Astrocyte (in vitro differentiated cells and primary cell): ENCODE measurements around the gene SH3RF2. TPM values are rescaled to one million over a fixed set of nuclear protein-coding genes. Genes with fewer than 3 reads are reported as not detected.

Source experiments
- DNase-seq: peaks from one replicate; pipeline ENCODE4 v3.0.0-alpha.2; 2010; ENCODE audit warnings: low read depth
- FAIRE-seq: peaks from 2 replicates; lab custom pipeline; 2011; peaks lifted over from hg19 to GRCh38; lab: Jason Lieb, UNC
- H2AFZ ChIP-seq: 2 replicates; pipeline ENCODE4 v1.6.0; 2012; ENCODE audit warnings: low read depth, low read length, inconsistent platforms
- H3K27ac ChIP-seq: 2 replicates; pipeline ENCODE4 v1.5.1; 2011; ENCODE audit warnings: low read depth, low read length, inconsistent platforms
- H3K27me3 ChIP-seq: 2 replicates; pipeline ENCODE4 v1.6.0; 2011; ENCODE audit warnings: low read length, inconsistent platforms; ENCODE audit not compliant: insufficient read depth
- H3K36me3 ChIP-seq: 2 replicates; pipeline ENCODE4 v1.5.1; 2011; ENCODE audit warnings: low read length, inconsistent platforms; ENCODE audit not compliant: insufficient read depth
- H3K4me1 ChIP-seq: 2 replicates; pipeline ENCODE4 v1.5.1; 2011; ENCODE audit warnings: low read length, inconsistent platforms; ENCODE audit not compliant: insufficient read depth
- H3K4me2 ChIP-seq: 2 replicates; pipeline ENCODE4 v1.6.0; 2012; ENCODE audit warnings: low read length, inconsistent platforms
- H3K4me3 ChIP-seq: 2 replicates; pipeline ENCODE4 v1.5.1; 2011; ENCODE audit warnings: low read depth, mild to moderate bottlenecking, low read length, inconsistent platforms; ENCODE audit not compliant: insufficient read depth
- H3K79me2 ChIP-seq: 2 replicates; pipeline ENCODE4 v1.6.0; 2012; ENCODE audit warnings: mild to moderate bottlenecking, low read length, inconsistent platforms; ENCODE audit not compliant: insufficient read depth
- H3K9ac ChIP-seq: 2 replicates; pipeline ENCODE4 v1.6.0; 2012; ENCODE audit warnings: mild to moderate bottlenecking, low read length, inconsistent platforms
- H3K9me3 ChIP-seq: 2 replicates; pipeline ENCODE4 v1.5.1; 2012; ENCODE audit warnings: low read depth, mild to moderate bottlenecking, low read length, inconsistent platforms; ENCODE audit not compliant: insufficient read depth
- H4K20me1 ChIP-seq: 2 replicates; pipeline ENCODE4 v1.6.0; 2012; ENCODE audit warnings: low read length, inconsistent platforms; ENCODE audit not compliant: insufficient read depth
- H3K27ac Mint-ChIP-seq: one replicate; pipeline ENCODE4 v1.8.0; 2021; ENCODE audit warnings: mild to moderate bottlenecking, mixed read lengths; ENCODE audit not compliant: unreplicated experiment
- H3K27me3 Mint-ChIP-seq: one replicate; pipeline ENCODE4 v1.8.0; 2021; ENCODE audit warnings: low read depth, mixed read lengths; ENCODE audit not compliant: unreplicated experiment
- H3K36me3 Mint-ChIP-seq: one replicate; pipeline ENCODE4 v1.8.0; 2021; ENCODE audit warnings: low read depth, mixed read lengths; ENCODE audit not compliant: unreplicated experiment
- H3K4me1 Mint-ChIP-seq: one replicate; pipeline ENCODE4 v1.8.0; 2021; ENCODE audit warnings: low read depth, mixed read lengths; ENCODE audit not compliant: unreplicated experiment
- H3K4me3 Mint-ChIP-seq: one replicate; pipeline ENCODE4 v1.8.0; 2021; ENCODE audit warnings: mild to moderate bottlenecking, moderate library complexity, mixed read lengths; ENCODE audit not compliant: unreplicated experiment
- H3K9me3 Mint-ChIP-seq: one replicate; pipeline ENCODE4 v1.8.0; 2021; ENCODE audit warnings: mild to moderate bottlenecking, mixed read lengths; ENCODE audit not compliant: unreplicated experiment
- CTCF ChIP-seq: IDR thresholded peaks from 2 replicates; pipeline ENCODE4 v1.5.1; 2011; ENCODE audit warnings: low read depth, mild to moderate bottlenecking, inconsistent platforms, low read length, moderate library complexity; ENCODE audit not compliant: insufficient read depth
- EZH2 ChIP-seq: IDR thresholded peaks from 2 replicates; pipeline ENCODE4 v1.6.1; 2012; ENCODE audit warnings: mild to moderate bottlenecking, low read length, inconsistent platforms; ENCODE audit not compliant: insufficient read depth
- total RNA-seq: library from RNA; stranded (reverse); gene quantifications from 2 replicates; pipeline ENCODE4 v1.2.1, GENCODE V29; 2021

The SH3RF2 gene
- total RNA-seq, 1 donor from 2014 or later = 12.3 TPM

GRCh38 chr5:145980259-145980658, 43.9 kb downstream of the SH3RF2 start:
- no peak overlapping the region for H3K4me3 ChIP-seq
- no peaks in the 10 kb centered on the region for H3K9me3 ChIP-seq
- H3K4me2 ChIP-seq = no peak overlapping the region
- peaks cover 44% of the 10 kb centered on the region for H3K4me1 Mint-ChIP-seq
- H3K27ac Mint-ChIP-seq = no peak overlapping the region
- FAIRE-seq (no peak), DNase-seq (peak; percentile 64)
- no peak overlapping the region for H3K4me3 Mint-ChIP-seq
- no peaks in the 10 kb centered on the region for H3K79me2 ChIP-seq
- TF ChIP-seq CTCF (no peak), EZH2 (no peak)
- H3K27me3 ChIP-seq = no peaks in the 10 kb centered on the region
- no peaks in the 10 kb centered on the region for H4K20me1 ChIP-seq
- H3K36me3 Mint-ChIP-seq = no peaks in the 10 kb centered on the region
- H3K9me3 Mint-ChIP-seq = no peaks in the 10 kb centered on the region
- no peaks in the 10 kb centered on the region for H3K27me3 Mint-ChIP-seq
- no peak overlapping the region for H2AFZ ChIP-seq
- no peak overlapping the region for H3K27ac ChIP-seq
- H3K9ac ChIP-seq = no peak overlapping the region
- no peaks in the 10 kb centered on the region for H3K36me3 ChIP-seq
- H3K4me1 ChIP-seq = peaks cover 40% of the 10 kb centered on the region

GRCh38 chr5:145980718-145981117, 44.3 kb downstream of the SH3RF2 start:
- H2AFZ ChIP-seq = no peak overlapping the region
- H3K36me3 Mint-ChIP-seq = no peaks in the 10 kb centered on the region
- H3K36me3 ChIP-seq = no peaks in the 10 kb centered on the region
- no peak overlapping the region for H3K27ac ChIP-seq
- H3K27ac Mint-ChIP-seq = no peak overlapping the region
- no peak overlapping the region for H3K4me2 ChIP-seq
- H3K4me1 ChIP-seq = peaks cover 35% of the 10 kb centered on the region
- no peaks in the 10 kb centered on the region for H3K9me3 ChIP-seq
- H4K20me1 ChIP-seq = no peaks in the 10 kb centered on the region
- H3K4me3 ChIP-seq = no peak overlapping the region
- TF ChIP-seq EZH2 = no peak
- no peak for TF ChIP-seq CTCF
- no peak overlapping the region for H3K9ac ChIP-seq
- no peak for FAIRE-seq
- H3K27me3 ChIP-seq = no peaks in the 10 kb centered on the region
- no peaks in the 10 kb centered on the region for H3K27me3 Mint-ChIP-seq
- DNase-seq = no peak
- H3K4me1 Mint-ChIP-seq = peaks cover 40% of the 10 kb centered on the region
- no peaks in the 10 kb centered on the region for H3K9me3 Mint-ChIP-seq
- no peak overlapping the region for H3K4me3 Mint-ChIP-seq
- no peaks in the 10 kb centered on the region for H3K79me2 ChIP-seq

GRCh38 chr5:145981589-145982571, 45.5 kb downstream of the SH3RF2 start:
- H3K36me3 ChIP-seq = no peaks in the 10 kb centered on the region
- H4K20me1 ChIP-seq = no peaks in the 10 kb centered on the region
- H3K4me2 ChIP-seq = peak overlapping the region; percentile 3
- TF ChIP-seq CTCF = no peak
- no peak for TF ChIP-seq EZH2
- H3K4me1 Mint-ChIP-seq = peaks cover 28% of the 10 kb centered on the region
- peak; percentile 61 for DNase-seq
- H3K9me3 ChIP-seq = no peaks in the 10 kb centered on the region
- no peaks in the 10 kb centered on the region for H3K9me3 Mint-ChIP-seq
- no peaks in the 10 kb centered on the region for H3K27me3 Mint-ChIP-seq
- no peaks in the 10 kb centered on the region for H3K27me3 ChIP-seq
- no peaks in the 10 kb centered on the region for H3K79me2 ChIP-seq
- H2AFZ ChIP-seq = no peak overlapping the region
- H3K4me1 ChIP-seq = peaks cover 34% of the 10 kb centered on the region
- no peak overlapping the region for H3K27ac ChIP-seq
- H3K9ac ChIP-seq = no peak overlapping the region
- H3K4me3 Mint-ChIP-seq = no peak overlapping the region
- no peak overlapping the region for H3K27ac Mint-ChIP-seq
- no peak for FAIRE-seq
- no peaks in the 10 kb centered on the region for H3K36me3 Mint-ChIP-seq
- H3K4me3 ChIP-seq = no peak overlapping the region
